HG03175 (cell line): ENCODE results near the gene ACTN4.
"Not testable (repeated sequence)": the region's sequence is repeated elsewhere in the genome, so short reads cannot be mapped to it uniquely, and the experiment has no call there.

Source experiments
- ATAC-seq: cut with Tn5 transposase; IDR thresholded peaks from one replicate; pipeline ENCODE4 v1.9.1; 2021; ENCODE audit warnings: mild to moderate bottlenecking, moderate library complexity; ENCODE audit not compliant: unreplicated experiment

ACTN4 gene

GRCh38 chr19:38760805-38761517 is 113.5 kb downstream of the ACTN4 start:
- ATAC-seq: not testable (repeated sequence)

- not testable (repeated sequence) for ATAC-seq
These were observed 114.5 kb downstream of the ACTN4 start for GRCh38 chr19:38761884-38762389.

GRCh38 chr19:38763795-38764220 is 116.4 kb downstream of the ACTN4 start:
- no peak for ATAC-seq

- no peak for ATAC-seq
These were observed 117.8 kb downstream of the ACTN4 start for GRCh38 chr19:38765214-38765613.

GRCh38 chr19:38766276-38767047 is 119.0 kb downstream of the ACTN4 start:
- no peak for ATAC-seq

GRCh38 chr19:38769635-38770211 is 122.3 kb downstream of the ACTN4 start:
- peak; percentile 78 for ATAC-seq

- peak; percentile 15 for ATAC-seq
These were observed 122.9 kb downstream of the ACTN4 start for GRCh38 chr19:38770228-38770948.

- not testable (repeated sequence) for ATAC-seq
These were observed 123.5 kb downstream of the ACTN4 start for GRCh38 chr19:38770949-38771275.

- ATAC-seq: not testable (repeated sequence)
These were observed 124.1 kb downstream of the ACTN4 start for GRCh38 chr19:38771569-38771968.

GRCh38 chr19:38773469-38774177 is 126.2 kb downstream of the ACTN4 start, which contains the start of gene LGALS7:
Gene LGALS7 (minus strand): TSS chr19:38773517. CDS start chr19:38773492, 25 bp downstream.
- no peak for ATAC-seq

- no peak for ATAC-seq
These were observed 126.9 kb downstream of the ACTN4 start for GRCh38 chr19:38774181-38774950.

- no peak for ATAC-seq
These were observed 131.3 kb downstream of the ACTN4 start for GRCh38 chr19:38778733-38779132.

GRCh38 chr19:38780443-38780842 is 133.0 kb downstream of the ACTN4 start:
- ATAC-seq: no peak

GRCh38 chr19:38781058-38781457 is 133.6 kb downstream of the ACTN4 start:
- ATAC-seq: no peak
